HG02970 (cell line): ENCODE data around the gene SEH1L.
"Not testable (repeated sequence)": the region's sequence is repeated elsewhere in the genome, so short reads cannot be mapped to it uniquely, and the experiment has no call there.

Experiments
- ATAC-seq: cut with Tn5 transposase; IDR thresholded peaks from one replicate; pipeline ENCODE4 v1.9.1; 2021; ENCODE audit warnings: mild to moderate bottlenecking, moderate library complexity, moderate number of reproducible peaks; ENCODE audit not compliant: unreplicated experiment, low FRiP score

The SEH1L gene

GRCh38 chr18:12934454-12935071, 13.2 kb upstream of the SEH1L start:
- no peak for ATAC-seq

- no peak for ATAC-seq
Observed at GRCh38 chr18:12939162-12939561, 8.6 kb upstream of the SEH1L start.

GRCh38 chr18:12943215-12943614, 4.6 kb upstream of the SEH1L start:
- no peak for ATAC-seq

DNA sequence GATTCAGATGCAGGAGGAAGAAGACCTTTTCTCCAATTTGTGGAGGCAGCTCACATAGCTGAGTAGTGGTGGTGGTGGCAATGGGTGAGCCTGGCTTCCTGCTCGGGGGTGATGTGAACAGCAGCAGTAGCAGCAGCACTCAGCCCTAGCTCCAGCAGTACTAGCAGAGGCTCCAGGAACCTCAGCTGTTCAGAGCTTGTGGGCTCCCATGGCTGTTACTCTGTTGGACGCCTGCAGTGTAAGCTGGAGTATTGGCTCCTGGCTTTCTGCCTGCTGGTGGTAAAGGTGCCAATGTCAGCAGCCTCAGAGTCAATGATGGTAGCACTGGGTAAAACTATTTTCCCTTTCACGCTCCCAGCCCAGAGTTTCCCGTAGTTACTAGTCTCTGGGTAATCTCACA, 3.1 kb upstream of the SEH1L start:
- ATAC-seq = no peak

DNA sequence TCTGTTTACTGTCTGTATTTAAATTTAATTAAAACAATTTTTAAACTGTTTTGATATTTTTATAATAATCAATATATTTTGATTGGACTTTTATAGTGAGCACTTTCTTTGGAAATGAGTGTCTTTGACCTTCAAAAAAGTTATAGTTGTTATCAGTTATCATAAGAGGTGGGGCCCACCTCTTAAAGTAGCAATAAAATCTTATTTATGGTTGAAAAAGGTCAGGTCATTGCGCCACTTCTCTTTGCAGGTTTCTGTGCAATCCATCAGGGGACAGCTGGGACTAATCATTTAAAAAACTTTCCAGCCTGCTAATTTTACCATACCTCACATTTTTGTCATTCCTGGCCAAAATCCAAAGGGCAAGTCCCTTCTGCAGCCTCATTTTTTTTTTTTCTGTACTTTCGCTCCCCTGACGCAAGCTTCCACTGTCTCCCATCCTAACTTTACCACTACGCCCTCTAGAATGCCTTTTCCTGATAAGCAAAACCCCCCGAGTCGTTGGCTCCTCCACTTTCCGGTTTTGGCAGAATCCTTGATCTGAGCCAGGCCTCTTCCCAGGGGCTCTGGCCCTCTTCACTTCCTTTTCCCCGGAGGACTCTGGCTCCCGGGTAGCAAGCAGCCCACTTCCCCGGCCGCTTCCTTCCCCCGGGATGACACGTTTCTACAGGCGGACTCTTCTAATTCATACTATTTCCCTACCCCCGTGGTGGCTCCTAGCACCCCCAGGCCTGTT, 1.1 kb upstream of the SEH1L start:
- no peak for ATAC-seq

- ATAC-seq = peak; percentile 77
Observed at GRCh38 chr18:12948050-12948804, 416 bp downstream of the SEH1L start.

DNA sequence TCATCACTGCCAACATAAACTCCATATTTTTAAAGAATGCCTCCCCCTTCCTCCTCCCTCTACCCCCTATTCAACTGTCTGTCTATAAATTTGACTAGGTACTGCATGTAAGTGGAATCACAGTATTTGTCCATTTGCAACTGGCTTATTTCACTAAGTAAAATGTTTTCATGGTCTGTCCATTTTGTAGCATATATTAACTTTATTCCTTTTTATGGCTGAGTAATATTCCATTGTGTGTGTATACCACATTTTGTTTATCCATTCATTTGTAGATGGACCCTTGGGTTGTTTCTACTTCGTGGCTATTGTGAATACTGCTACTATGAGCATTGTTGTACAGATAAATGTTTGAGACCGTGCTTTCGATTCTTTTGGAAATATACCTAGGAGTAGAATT, 10.7 kb downstream of the SEH1L start:
- no peak for ATAC-seq

DNA sequence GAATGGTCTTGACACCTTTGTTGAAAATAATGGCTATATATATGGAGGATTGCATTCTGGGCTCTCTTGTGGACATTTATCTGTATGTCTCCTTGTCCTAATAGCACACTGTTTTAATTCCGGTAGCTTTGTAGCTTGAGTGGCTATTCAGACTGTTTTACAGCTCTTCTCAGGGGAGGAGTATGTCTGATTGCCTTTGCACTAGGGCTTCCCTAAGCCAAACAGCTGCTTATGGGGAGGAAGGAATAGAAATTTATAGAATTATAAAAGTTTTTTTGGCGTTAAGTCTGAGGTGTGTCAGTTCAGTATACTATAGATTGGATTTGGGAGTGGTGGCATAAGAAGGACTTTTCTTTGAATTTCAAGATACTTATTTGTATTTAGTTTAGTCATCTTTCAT, 12.6 kb downstream of the SEH1L start:
- ATAC-seq = no peak

GRCh38 chr18:12960853-12961397, 13.1 kb downstream of the SEH1L start:
- no peak for ATAC-seq

DNA sequence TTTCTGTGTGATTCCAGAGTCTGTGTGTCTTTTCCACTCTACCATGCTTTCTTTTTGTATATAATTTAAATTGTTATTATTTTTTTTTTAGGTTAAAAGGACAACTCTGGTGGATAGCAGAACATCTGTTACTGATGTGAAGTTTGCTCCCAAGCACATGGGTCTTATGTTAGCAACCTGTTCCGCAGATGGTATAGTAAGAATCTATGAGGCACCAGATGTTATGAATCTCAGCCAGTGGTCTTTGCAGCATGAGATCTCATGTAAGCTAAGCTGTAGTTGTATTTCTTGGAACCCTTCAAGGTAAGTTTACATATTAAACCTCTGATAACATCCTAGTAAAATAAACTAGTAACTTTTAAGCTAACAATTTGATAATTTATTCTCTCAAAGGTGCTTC, 15.3 kb downstream of the SEH1L start:
- ATAC-seq = no peak

GRCh38 chr18:12968115-12968514, 20.3 kb downstream of the SEH1L start:
- ATAC-seq = no peak

DNA sequence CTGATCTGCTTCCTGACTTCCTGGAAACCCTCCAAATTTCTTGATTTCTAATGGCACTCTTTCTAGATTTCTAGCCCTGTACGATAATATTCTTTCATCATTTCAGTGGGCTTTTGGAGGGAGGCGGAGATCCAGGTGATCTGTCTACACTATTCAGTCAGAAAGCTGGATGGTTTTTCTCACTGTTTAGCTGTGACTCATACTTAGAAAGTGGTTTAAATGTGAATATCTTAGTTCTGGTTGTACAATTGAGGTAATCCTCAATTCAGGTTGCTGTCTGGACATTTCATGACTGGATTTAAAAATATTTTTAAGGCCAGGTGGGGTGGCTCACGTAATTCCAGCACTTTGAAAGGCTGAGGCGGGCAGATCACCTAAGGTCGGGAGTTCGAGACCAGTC, 20.8 kb downstream of the SEH1L start:
- no peak for ATAC-seq

DNA sequence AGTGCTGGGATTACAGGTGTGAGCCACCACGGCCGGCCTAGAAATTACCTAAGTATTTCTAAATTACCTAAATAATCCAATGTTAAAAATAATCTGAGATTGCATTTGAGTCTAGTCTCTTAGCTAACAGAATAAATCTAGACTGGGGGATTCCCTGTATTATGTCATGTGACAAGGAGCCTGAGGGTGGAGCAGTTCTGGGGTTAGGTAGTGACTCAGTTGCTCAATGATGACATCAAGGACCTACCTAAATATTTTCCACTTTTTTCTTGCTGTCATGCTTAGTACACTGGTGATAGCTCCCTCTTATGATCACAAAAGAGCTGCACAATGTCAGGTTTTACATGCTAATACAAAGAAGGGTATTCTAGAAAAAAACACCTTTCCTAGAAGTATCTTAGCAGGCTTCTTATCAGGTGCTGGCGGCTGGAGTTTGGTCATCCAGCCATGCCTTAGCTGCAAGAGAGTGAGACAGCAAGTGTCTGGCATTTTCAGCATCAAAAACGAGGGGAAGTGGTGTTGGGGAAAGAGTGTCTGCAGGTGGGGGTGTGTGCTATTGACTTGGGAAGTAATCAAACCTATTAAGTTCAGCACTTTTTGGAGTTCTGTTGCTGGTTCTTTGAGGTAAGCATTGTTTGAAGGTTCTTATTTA, 25.9 kb downstream of the SEH1L start:
- no peak for ATAC-seq

- no peak for ATAC-seq
Observed at GRCh38 chr18:12975488-12975887, 27.7 kb downstream of the SEH1L start.

DNA sequence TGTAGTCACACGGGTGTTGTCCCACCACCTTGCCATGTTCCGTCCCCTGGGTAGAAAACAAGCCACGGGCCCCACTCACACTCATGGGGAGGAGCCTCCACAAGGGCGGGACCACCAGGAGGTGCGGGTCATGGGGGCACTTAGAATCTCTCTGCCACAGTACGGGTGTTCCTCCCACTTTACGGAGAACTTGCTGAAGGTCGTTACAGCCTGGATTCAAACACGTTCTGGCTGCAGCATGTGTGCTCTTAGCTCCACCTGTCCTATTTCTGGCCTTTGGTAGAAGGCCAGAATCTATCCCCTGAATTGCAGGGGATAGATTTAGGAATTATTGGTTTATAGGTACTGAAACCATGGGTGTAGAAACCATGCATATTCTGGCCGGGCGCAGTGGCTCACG, 28.5 kb downstream of the SEH1L start:
- ATAC-seq = no peak

DNA sequence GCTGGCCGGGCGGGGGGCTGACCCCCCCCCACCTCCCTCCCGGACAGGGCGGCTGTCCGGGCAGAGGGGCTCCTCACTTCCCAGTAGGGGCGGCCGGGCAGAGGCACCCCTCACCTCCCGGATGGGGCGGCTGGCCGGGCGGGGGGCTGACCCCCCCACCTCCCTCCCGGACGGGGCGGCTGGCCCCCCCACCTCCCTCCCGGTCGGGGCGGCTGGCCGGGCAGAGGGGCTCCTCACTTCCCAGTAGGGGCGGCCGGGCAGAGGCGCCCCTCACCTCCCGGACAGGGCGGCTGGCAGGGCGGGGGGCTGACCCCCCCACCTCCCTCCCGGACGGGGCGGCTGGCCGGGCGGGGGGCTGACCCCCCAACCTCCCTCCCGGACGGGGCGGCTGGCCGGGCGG, 32.3 kb downstream of the SEH1L start:
- not testable (repeated sequence) for ATAC-seq

- no peak for ATAC-seq
Observed at GRCh38 chr18:12989397-12990122, 41.7 kb downstream of the SEH1L start.

GRCh38 chr18:12990123-12990475, 42.3 kb downstream of the SEH1L start:
- ATAC-seq = no peak

DNA sequence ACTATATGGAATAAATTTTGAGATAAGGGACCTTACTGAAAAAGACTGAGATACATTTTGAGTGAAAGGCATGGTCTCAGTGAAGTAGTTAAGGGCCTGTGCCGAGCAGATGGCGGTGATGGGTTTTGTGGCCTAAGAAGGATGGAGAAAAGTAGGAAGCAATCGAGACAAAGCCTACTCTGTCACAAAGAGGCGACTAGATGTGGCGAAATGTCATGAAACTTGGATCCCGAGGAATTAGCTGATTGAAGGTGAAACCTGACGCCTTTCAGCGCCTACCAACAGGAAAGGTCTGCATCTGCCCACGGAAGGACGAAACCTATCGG, 42.8 kb downstream of the SEH1L start:
- ATAC-seq = no peak
